HFFc6 (cell line): ENCODE measurements around the gene PJA2. TPM values are rescaled to one million over a fixed set of nuclear protein-coding genes. Genes with fewer than 3 reads are reported as not detected.

Source experiments
- DNase-seq: peaks from one replicate; pipeline ENCODE4 v3.0.0-alpha.2; 2018
- H3K27ac Mint-ChIP-seq: 2 replicates; pipeline ENCODE4 v1.8.0; 2020; ENCODE audit warnings: mild to moderate bottlenecking, mixed read lengths
- H3K27me3 Mint-ChIP-seq: 2 replicates; pipeline ENCODE4 v1.8.0; 2021; ENCODE audit warnings: mild to moderate bottlenecking, moderate library complexity, mixed read lengths; ENCODE audit not compliant: insufficient read depth
- H3K36me3 Mint-ChIP-seq: 2 replicates; pipeline ENCODE4 v1.8.0; 2021; ENCODE audit warnings: low read depth, mixed read lengths
- H3K4me1 Mint-ChIP-seq: 2 replicates; pipeline ENCODE4 v1.8.0; 2020; ENCODE audit warnings: low read depth, mixed read lengths
- H3K4me3 Mint-ChIP-seq: 2 replicates; pipeline ENCODE4 v1.8.0; 2020; ENCODE audit warnings: mild to moderate bottlenecking, moderate library complexity, mixed read lengths
- H3K9me3 Mint-ChIP-seq: 2 replicates; pipeline ENCODE4 v1.8.0; 2020; ENCODE audit warnings: mild to moderate bottlenecking, mixed read lengths
- CTCF ChIP-seq: fragments of 200-600 bp; sonication (generic); IDR thresholded peaks from 2 replicates; pipeline ENCODE4 v1.5.0; 2021; ENCODE audit warnings: antibody characterized with exemption, mild to moderate bottlenecking
- total RNA-seq, 6 experiments: library from RNA; stranded (reverse); fragmentation: NEBNext Ultra II Directional; extraction: Animal tissue kit (Norgen Biotek cat#: 25700); gene quantifications; 2 replicates in 1 of 6; 3 replicates in 5 of 6; pipeline ENCODE4 v1.2.3, GENCODE V29; 2021

Gene PJA2
- total RNA-seq, 6 experiments from 2014 or later, result 68.5 to 78.7 (median 76.1) TPM

- no peak for DNase-seq
- no peak overlapping the region; the same call in 1 of the 2 replicates for H3K27ac Mint-ChIP-seq
- peaks cover 22% of the 10 kb centered on the region; the same call in 1 of the 2 replicates for H3K36me3 Mint-ChIP-seq
- no peaks in the 10 kb centered on the region; the same call in 1 of the 2 replicates for H3K27me3 Mint-ChIP-seq
- no peaks in the 10 kb centered on the region; the same call in 1 of the 2 replicates for H3K4me1 Mint-ChIP-seq
- TF ChIP-seq CTCF, result no peak
- H3K4me3 Mint-ChIP-seq, result no peak overlapping the region
- H3K9me3 Mint-ChIP-seq, result peaks cover 4% of the 10 kb centered on the region; the same call in 1 of the 2 replicates
Observed at GRCh38 chr5:109340351-109340750, 69.4 kb downstream of the PJA2 start.

GRCh38 chr5:109335114-109335513, 74.7 kb downstream of the PJA2 start:
- TF ChIP-seq CTCF, result no peak
- no peak overlapping the region for H3K27ac Mint-ChIP-seq
- H3K9me3 Mint-ChIP-seq, result peaks cover 2% of the 10 kb centered on the region; the same call in 1 of the 2 replicates
- H3K4me3 Mint-ChIP-seq, result no peak overlapping the region
- H3K4me1 Mint-ChIP-seq, result peaks cover 11% of the 10 kb centered on the region
- no peaks in the 10 kb centered on the region; the same call in 1 of the 2 replicates for H3K27me3 Mint-ChIP-seq
- DNase-seq, result no peak
- H3K36me3 Mint-ChIP-seq, result peaks cover 18% of the 10 kb centered on the region; the same call in 1 of the 2 replicates

GRCh38 chr5:109334056-109334455, 75.7 kb downstream of the PJA2 start:
- Mint-ChIP-seq H3K9me3 (no peaks in the 10 kb centered on the region), H3K4me3 (no peak overlapping the region), H3K36me3 (peaks cover 16% of the 10 kb centered on the region; the same call in 1 of the 2 replicates), H3K27ac (no peak overlapping the region), H3K27me3 (no peaks in the 10 kb centered on the region; the same call in 1 of the 2 replicates), H3K4me1 (peaks cover 21% of the 10 kb centered on the region)
- TF ChIP-seq CTCF, result no peak
- DNase-seq, result no peak

- peak overlapping the region; percentile 81 for H3K27ac Mint-ChIP-seq
- peaks cover 31% of the 10 kb centered on the region for H3K4me1 Mint-ChIP-seq
- peak; percentile 72 for DNase-seq
- H3K27me3 Mint-ChIP-seq, result no peaks in the 10 kb centered on the region; the same call in 1 of the 2 replicates
- H3K4me3 Mint-ChIP-seq, result no peak overlapping the region; the same call in 1 of the 2 replicates
- no peak for TF ChIP-seq CTCF
- H3K36me3 Mint-ChIP-seq, result no peaks in the 10 kb centered on the region
- H3K9me3 Mint-ChIP-seq, result no peaks in the 10 kb centered on the region
Observed at GRCh38 chr5:109329333-109330237, 80.2 kb downstream of the PJA2 start.

GRCh38 chr5:109328626-109329025, 81.1 kb downstream of the PJA2 start:
- peaks cover 33% of the 10 kb centered on the region for H3K4me1 Mint-ChIP-seq
- H3K36me3 Mint-ChIP-seq, result no peaks in the 10 kb centered on the region
- no peak for TF ChIP-seq CTCF
- peak overlapping the region; percentile 75 for H3K27ac Mint-ChIP-seq
- no peaks in the 10 kb centered on the region for H3K9me3 Mint-ChIP-seq
- no peak overlapping the region for H3K4me3 Mint-ChIP-seq
- DNase-seq, result peak; percentile 44
- H3K27me3 Mint-ChIP-seq, result no peaks in the 10 kb centered on the region; the same call in 1 of the 2 replicates
